Activated CD4-positive, alpha-beta T cell treated with anti-CD3 and anti-CD28 coated beads for 24 hours (primary cell): ENCODE measurements around the gene DIP2C.

Source experiments
- DNase-seq, 2 donors: peaks; one replicate each; pipeline ENCODE4 v3.0.0-alpha.2; 2020; ENCODE audit warnings: low read depth in 2 of 2

DIP2C gene

GRCh38 chr10:676178-676577 lies 13.3 kb downstream of the DIP2C start:
- DNase-seq = no peak

GRCh38 chr10:675532-675931 lies 13.9 kb downstream of the DIP2C start:
- no peak for DNase-seq

- no peak for DNase-seq
Observed at GRCh38 chr10:673492-673891, 16.0 kb downstream of the DIP2C start.

GRCh38 chr10:672992-673391 lies 16.5 kb downstream of the DIP2C start:
- DNase-seq = no peak

GRCh38 chr10:672203-672602 lies 17.3 kb downstream of the DIP2C start:
- no peak for DNase-seq

- no peak for DNase-seq
Observed at GRCh38 chr10:670990-671389, 18.5 kb downstream of the DIP2C start.

GRCh38 chr10:670038-670437 lies 19.4 kb downstream of the DIP2C start:
- DNase-seq = no peak

- DNase-seq = no peak
Observed at GRCh38 chr10:668786-669485, 20.5 kb downstream of the DIP2C start.

GRCh38 chr10:667602-668143 lies 21.8 kb downstream of the DIP2C start:
- DNase-seq = no peak

- no peak for DNase-seq
Observed at GRCh38 chr10:667096-667495, 22.4 kb downstream of the DIP2C start.

- no peak for DNase-seq
Observed at GRCh38 chr10:666237-667012, 23.0 kb downstream of the DIP2C start.

- DNase-seq = no peak
Observed at GRCh38 chr10:665579-666091, 23.8 kb downstream of the DIP2C start.

- no peak for DNase-seq
Observed at GRCh38 chr10:664893-665292, 24.6 kb downstream of the DIP2C start.

- DNase-seq = no peak
Observed at GRCh38 chr10:664301-664700, 25.2 kb downstream of the DIP2C start.

- DNase-seq = no peak
Observed at GRCh38 chr10:663831-664251, 25.6 kb downstream of the DIP2C start.

- DNase-seq = no peak
Observed at GRCh38 chr10:663466-663751, 26.1 kb downstream of the DIP2C start.

- no peak for DNase-seq
Observed at GRCh38 chr10:662686-663465, 26.6 kb downstream of the DIP2C start.

GRCh38 chr10:662223-662605 lies 27.3 kb downstream of the DIP2C start:
- DNase-seq = no peak

GRCh38 chr10:661597-662222 lies 27.8 kb downstream of the DIP2C start:
- DNase-seq = no peak

- DNase-seq = no peak
Observed at GRCh38 chr10:660970-661596, 28.4 kb downstream of the DIP2C start.

- no peak for DNase-seq
Observed at GRCh38 chr10:660413-660969, 29.0 kb downstream of the DIP2C start.
